Hepatocyte (in vitro differentiated cells): Measurements from ENCODE around the gene SLC26A6.

Experiments
- CTCF ChIP-seq: fragments of 200-600 bp; sonication (generic); IDR thresholded peaks from 2 replicates; pipeline ENCODE4 v1.5.1; 2016; ENCODE audit warnings: antibody characterized with exemption, mild to moderate bottlenecking; ENCODE audit not compliant: poor library complexity
- EZH2 ChIP-seq: fragments of 200-600 bp; sonication (generic); IDR thresholded peaks from 2 replicates; pipeline ENCODE4 v1.6.1; 2016; ENCODE audit warnings: antibody characterized with exemption, mild to moderate bottlenecking, borderline replicate concordance

- TF ChIP-seq CTCF: no peak
- no peak for TF ChIP-seq EZH2
Measured at GRCh38 chr3:48595075-48595525, 40.2 kb downstream of the SLC26A6 start, which contains the start of gene COL7A1.
